ENCODE data around the gene PTCHD4.
"Not testable (repeated sequence)": the region's sequence is repeated elsewhere in the genome, so short reads cannot be mapped to it uniquely, and the experiment has no call there.

The PTCHD4 gene

DNA sequence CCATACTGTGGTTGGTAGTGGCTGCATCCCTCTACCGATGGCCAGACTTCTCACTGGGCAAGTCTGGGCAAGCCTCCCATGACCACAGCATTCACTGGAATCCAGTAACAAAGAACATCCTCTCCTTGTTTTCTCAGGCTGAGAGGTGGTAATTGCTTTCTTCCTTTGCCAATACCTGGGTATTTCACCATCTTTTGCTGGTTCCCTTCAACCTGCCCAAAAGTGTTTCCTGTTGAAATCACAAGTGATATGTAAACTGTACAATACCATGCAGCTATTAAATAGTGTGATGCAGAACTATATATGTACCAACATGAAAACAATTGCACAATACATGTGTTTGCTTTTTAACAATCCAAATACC lies at the start of gene PTCHD4:
Gene PTCHD4 (minus strand): TSS at position 55 of the 364 bp plus-strand sequence. CDS start 42,240 bp downstream, outside the sequence.
- no peak for DNase-seq (ENCODE audit: low read depth)

DNA sequence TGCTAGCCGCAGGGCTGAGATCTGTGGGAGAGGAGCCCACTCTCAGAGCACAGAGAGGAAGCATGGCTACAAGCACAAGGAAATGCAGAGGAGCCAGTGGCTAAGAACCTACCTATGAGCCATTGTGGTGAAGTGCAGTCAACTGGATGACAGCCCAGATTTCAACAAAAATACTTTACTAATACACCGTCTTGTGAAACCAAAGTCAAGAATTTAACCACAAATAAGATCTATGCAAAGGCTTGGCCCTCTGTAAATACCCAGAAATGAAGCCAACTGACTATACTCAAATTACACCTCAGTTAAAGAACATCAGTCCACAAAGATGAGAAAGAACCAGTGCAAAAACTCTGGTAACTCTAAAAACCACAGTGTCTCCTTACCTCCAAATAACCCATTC lies 40.1 kb upstream of the PTCHD4 start:
- no peak for DNase-seq (ENCODE audit: low read depth)

DNA sequence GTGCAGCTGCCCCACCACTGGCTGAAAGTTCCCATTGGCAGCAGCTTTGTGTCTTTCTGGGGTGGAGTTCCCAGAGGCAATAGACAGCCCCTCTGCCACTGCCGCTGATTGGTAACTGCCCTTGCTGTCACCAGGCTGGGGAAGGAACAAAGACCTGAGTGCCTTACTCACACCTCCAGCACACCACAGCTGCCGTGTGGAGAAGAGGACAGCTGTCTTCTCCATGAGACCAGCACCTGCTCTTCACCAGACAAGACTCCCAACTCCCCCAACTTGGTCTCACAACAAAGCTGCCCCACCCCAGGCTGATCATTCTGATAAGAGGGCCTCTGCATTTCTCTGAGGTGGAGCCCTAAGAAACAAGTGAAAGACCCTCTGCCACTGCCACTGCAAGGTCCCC lies 39.7 kb upstream of the PTCHD4 start:
- DNase-seq (ENCODE audit: low read depth): no peak

DNA sequence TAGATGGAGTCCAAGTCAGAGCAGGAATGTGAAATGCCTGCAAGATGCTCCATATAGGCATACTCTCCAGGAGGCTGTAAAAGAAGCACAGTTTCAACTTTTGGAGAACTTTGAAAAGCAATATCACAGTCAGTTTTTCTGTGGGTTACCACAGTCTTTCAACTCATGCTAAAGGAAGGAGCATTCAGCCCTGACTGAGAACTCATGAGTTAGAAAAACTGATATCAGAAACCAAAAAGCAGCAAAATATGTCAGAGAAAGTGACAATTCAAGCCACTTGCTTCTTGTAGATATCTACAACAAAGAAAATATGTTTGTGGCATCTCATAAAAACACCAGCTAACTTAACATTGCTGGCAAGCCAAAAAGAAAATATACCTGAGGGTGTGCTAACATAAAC lies 36.1 kb upstream of the PTCHD4 start:
- no peak for DNase-seq (ENCODE audit: low read depth)

DNA sequence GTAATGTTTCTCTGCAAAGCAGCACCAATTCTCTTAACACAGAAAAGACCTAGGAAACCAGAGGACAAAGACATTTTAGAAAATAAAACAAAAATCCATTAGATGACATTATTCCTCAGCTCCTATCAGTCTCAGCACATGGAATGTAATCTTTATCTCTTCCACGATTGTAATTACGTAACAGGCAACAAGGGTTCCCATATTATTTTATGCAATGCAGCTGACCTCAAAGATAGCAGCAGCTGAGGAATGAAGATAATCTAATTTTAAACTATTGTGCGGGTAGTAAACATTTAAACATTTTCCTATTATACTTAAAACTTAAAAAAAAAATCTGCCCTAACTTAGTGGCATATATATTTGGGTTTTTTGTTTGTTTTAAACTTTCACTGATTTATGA lies 33.0 kb upstream of the PTCHD4 start:
- DNase-seq (ENCODE audit: low read depth): no peak

DNA sequence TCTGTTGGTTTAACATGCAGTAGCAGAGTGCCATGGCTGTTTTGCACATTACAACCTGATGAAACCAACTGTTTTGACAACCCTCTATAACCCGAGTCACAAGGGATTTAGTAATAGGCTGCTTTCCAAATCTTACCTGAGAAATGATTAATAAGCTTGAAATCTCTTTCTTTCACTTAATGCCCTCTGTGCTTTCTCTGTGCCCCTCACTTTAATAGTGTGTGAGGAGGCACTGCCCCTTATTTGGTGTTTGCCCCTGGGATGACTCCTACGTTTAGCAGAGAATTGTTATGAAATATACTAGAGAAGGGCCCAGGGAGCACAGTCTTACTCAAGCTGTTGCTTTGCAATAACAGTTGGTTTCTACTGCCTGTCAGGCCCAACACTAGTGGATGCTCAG lies 31.0 kb upstream of the PTCHD4 start:
- DNase-seq (ENCODE audit: low read depth): no peak

DNA sequence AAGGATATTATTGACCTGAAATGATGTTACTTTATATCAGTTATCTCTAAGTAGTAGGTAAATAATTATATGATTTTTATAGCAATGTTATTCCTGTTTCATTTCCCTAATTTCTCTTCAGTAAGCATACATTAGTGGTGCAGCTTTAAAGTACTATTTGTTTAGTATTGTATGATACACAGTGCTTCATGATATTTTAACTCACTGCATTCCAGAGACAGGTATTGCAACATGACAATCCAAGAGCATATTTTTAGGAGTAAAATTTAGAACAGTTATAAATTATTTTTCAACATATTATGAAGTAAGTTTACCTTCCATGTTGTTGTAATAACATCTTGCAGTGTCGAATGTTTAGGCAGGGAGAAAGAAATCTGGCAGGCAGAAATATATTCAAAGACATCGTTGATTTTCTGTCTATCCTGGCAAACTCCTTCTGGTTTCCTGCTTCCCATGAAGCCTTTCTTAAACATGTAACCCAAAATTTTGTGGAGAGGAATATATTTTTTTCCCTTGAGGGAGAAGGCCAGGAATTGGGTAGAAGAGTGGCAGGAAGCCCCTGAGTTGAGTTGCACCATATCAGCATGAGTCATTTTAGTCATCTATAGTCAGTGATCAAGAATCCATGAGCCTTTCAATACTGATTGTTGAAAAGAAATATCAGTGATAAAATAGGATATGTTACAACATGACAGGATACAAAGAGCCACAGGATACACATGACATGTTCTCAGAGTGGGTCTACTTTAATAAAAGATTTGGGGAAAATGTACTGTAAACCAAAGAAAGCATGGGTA lies 29.0 kb upstream of the PTCHD4 start:
- no peak for DNase-seq (ENCODE audit: low read depth)

DNA sequence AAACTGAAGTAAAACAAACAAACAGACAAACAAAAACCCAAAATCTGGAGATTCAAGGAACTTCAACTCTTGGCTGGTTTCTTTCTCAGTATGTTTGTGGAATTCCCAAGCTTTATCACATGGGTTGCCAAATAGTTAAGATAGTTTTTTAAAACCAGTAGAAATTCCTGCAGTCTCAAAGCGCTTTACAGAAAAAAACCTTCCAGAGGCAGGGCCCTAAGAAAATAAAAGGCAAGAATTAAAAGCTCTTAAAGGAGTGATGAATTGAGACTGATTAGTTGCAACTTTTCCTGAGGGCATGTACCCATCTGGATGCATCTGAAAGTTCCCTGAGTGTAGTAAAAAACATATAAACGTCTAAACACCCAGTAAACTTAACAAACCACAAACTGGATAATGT lies 25.9 kb upstream of the PTCHD4 start:
- DNase-seq (ENCODE audit: low read depth): no peak

DNA sequence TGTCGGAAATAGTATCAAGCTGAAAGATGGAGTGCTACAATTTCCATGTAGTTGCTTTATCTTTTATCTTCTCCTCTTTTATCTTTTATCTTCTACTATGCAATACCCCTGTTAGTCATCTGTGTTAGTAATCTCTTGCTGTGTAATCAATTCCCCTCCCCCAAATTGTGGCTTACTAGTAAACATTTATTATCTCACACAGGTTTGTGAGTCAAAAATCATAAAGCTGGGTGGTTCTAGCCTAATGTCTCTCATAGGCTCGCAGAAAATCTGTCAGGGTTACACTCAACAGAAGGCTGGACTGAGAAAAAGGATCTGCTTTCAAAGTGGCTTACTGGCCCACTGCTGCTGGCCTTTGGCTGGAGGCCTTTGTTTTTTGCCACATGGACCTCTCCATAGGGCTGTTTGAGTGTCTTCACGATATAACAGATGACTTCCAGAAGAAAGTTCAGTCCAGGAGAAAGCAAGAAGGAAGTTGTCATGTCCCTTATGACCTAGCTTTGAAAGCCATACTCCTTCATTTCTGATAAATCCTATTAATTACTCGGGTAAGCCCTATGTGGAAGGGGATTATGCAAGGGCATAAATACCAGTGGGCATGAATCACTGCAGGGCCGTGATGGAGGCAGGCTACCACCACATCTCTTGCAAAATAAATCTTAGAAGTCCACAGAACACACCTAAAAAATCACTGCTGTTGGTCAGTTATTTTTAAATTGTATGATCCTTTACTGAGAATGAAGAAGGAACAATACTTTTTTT lies 24.5 kb upstream of the PTCHD4 start:
- DNase-seq (ENCODE audit: low read depth): no peak

DNA sequence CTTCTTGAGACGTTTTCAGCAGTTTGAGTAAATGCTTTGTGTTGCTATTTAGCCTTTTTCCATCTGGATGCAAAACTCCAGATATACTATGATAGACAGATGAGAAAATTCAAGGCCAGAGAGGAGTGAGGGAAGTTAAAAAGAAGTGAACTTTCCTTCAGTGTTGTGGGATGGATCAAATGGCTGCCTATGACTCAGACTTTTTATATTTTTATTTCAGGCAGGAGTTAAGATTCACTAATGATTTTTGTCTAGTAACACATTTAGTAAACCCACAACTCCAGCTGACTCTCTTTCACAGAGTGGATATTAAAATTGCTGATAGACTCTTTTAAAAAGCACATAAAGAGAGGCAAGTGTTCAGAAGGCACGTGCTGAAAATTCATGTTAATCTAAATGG lies 23.2 kb upstream of the PTCHD4 start:
- no peak for DNase-seq (ENCODE audit: low read depth)

DNA sequence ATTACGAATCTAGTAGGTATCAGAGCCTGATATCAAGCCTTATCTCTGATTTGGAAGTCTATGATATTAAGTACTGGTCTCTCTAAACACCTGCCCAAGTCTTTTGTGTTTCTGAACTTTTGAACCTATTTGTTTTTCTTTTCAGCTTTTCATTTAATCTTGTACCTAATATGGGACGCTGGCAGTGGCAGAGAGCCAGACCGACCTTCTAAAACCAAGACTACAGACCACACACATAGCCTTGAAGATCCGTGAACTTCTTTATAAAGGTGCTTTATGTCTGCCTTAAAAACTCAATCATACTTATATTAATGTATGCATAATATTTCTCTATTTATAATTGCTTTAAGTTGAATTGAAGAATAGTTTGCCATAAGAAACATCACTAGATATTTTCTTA lies 12.6 kb upstream of the PTCHD4 start:
- DNase-seq (ENCODE audit: low read depth): no peak

DNA sequence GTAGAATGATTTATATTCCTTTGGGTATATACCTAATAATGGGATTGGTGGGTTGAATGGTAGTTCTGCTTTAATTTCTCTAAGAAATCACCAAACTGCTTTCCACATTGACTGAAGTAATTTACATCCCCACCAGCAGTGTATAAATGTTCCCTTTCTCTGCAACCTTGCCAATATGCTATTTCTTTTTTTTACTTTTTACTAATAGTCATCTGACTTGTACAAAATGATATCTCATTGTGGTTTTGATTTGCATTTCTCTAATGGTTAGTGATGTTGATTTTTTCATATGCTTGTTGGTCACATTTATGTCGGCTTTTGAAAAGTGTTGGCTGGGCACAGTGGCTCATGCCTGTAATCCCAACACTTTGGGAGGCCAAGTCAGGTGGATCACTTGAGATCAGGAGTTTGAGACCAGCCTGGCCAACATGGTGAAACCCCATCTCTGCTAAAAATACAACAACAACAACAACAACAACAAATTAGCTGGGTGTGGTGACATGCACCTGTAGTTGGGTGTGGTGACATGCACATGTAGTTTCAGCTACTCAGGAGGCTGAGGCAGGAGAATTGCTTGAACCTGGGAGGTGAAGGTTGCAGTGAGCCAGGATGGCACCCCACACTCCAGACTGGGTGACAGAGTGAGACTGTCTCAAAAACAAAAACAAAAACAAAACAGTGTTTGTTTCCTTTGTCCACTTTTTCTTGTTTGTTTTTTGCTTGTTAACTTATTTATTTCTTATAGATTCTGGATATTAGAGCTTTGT lies 11.2 kb upstream of the PTCHD4 start:
- not testable (repeated sequence) for DNase-seq (ENCODE audit: low read depth)

DNA sequence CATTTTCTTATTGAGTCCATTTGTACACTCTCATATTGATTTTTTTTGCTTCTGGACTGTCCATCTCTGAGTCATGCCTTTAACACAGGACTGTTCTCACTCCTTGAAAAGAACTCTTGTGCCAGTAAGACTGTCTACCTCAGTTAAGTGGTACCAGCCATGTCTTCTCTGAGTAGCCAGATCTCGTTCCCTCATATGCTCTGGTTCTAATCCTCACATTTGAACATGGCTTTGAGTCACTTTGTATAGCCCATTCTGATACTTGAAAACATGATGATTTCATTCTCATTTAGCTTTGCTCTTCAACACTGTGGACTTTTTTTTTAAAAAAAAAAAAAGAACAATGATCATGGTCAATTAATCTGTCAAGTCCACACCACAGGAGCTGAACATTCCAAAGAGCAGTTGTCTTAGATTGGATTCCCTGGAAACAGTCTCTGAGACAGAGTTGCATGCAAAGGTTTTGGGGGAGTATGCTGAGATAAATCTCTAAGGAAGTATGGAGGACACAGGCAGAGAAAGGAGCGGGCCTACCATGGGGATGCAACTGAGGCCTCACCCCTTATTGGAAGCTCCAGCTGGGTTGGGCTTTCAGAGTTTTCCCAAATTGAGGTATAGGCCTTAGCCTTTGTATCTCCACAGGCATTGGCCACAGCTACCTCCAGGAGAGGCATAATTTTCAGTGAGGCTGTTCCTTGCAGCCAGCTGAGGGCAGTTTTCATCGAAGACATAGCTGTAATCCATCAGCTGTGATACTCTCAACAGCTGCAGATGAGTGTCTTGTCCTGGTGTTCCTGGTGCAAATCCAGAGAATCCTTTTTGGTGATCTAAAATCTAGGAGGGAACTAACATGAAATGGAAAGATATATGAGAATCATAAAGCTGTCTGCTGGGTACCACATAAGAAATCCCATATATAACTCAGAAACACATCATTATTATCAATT lies 6.0 kb upstream of the PTCHD4 start:
- DNase-seq (ENCODE audit: low read depth): no peak

DNA sequence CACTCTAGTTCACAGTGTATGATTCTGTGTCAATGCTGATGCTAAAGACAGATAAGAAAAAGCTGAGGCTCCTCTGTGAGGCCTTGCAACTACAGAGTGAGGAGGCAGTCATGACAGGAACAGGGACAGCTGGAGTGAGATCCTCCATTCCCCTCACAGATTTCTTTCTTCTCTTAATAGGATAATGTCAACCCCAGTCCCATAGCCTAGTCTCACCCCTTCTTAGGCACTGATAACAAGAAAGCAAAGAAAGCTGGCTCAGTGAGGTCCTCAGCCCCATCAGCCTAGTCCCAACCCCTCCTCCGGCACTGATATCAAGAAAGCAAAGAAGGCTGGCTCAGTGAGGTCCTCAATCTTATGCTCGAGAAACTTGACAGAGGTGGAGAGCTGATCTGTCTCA lies 2.1 kb upstream of the PTCHD4 start:
- DNase-seq (ENCODE audit: low read depth): no peak

DNA sequence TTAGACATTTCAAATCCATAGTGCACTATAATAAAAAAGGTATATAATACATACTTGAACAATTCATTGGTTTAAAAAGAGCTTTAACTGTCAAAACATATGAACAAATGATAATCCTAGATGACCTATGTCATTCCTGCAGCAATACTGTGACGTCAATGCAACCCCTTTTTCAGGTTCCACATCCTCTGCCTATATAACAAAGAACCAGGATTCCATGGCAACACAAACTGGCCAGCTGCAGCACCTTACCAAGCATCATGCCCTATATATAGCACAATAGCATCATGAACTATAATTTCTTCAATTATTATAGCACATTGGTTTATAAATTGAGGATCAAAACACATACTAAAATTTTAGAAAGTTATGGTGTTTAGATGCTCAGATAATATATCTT lies 578 bp upstream of the PTCHD4 start:
- DNase-seq (ENCODE audit: low read depth): no peak

DNA sequence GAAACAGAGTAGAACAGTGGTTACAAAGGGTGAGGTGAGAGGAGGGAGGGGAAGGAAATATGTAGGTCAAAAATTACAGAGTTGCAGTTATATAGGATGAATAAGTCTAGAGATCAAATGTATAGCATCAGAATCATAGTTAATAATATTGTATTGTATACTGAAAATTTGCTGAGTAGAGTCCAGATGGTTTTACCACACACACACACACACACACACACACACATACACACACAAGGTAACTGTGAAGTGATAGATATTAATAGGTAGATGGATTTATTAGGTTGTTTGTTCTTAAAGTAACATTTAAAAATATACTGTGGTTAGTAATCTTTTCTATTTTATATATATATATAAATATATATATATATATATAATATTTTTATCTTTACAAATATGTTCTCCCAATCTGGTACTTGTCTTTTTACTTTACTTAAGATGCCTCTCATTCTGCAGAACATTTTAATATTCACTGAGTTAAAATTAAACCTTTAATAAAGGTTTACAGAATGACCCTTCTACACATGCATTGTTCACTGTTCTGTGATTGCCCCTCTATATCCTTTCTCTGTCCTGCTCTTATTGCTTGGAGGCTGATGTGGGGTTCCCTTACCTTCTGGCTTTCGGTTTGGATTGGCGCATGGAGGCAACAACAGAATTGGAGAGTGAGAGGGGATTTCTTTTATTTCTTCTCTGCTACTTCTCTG lies 408 bp downstream of the PTCHD4 start:
- DNase-seq (ENCODE audit: low read depth): no peak

DNA sequence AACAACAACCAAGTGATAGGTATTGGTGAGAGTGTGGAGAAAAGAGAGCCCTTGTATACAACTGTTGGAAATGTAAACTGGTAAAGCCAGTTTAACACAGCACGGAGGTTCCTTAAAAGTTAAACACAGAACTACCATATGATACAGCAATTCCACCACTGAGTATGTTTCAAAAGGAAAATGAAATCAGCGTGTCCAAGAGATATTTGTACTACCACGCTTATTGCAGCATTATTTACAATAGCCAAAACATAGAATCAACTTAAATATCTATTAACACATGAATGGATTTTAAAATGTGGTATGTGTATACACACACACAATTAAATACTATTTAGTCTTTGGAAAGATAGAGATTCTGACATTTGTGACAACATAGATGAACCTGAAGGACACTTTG lies 1.1 kb downstream of the PTCHD4 start:
- DNase-seq (ENCODE audit: low read depth): no peak

DNA sequence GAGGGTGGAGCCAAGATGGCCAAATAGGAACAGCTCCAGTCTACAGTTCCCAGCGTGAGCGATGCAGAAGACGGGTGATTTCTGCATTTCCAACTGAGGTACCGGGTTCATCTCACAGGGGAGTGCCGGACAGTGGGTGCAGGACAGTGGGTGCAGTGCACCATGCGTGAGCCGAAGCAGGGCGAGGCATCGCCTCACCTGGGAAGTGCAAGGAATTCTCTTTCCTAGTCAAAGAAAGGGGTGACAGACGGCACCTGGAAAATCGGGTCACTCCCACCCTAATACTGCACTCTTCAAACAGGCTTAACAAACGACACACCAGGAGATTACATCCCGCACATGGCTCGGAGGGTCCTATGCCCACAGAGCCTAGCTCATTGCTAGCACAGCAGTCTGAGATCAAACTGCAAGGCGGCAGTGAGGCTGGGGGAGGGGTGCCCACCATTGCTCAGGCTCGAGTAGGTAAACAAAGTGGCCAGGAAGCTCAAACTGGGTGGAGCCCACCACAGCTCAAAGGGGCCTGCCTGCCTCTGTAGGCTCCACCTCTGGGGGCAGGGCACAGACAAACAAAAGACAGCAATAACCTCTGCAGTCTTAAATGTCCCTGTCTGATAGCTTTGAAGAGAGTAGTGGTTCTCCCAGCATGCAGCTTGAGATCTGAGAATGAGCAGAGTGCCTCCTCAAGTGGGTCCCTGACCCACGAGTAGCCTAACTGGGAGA lies 8.4 kb downstream of the PTCHD4 start:
- not testable (repeated sequence) for DNase-seq (ENCODE audit: low read depth)

DNA sequence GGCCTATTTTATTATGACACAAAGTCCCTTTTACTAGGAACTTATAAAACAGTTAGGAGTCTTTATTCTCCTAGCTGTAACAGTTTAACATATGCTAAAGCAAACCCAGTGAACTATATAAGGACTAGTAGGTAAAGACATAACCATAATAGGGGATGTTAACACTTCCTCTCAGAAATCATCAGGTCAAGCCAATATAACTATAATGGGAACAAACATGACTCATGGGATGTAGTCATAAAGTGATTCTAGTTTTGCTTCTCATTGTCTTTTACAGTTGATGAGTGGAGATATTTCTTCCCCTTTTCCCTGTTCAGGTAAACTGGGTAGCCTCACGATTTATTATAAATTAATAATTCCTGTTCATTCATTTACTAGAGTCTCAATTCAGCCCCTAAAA lies 9.7 kb downstream of the PTCHD4 start:
- DNase-seq (ENCODE audit: low read depth): no peak

DNA sequence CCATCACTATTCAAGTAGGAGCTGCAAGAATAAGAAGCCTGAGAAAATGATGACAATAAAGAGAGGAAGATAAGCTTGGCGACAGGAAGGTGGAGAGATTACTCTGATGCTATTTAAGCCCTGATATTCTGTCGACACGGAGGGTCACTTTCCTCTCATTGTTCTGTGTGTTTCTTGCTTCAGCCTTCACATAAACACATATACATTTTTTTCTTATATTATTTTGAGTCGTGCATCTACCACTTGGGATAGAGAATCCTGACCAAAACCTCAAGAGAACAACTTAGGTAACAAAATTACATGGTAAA lies 10.5 kb downstream of the PTCHD4 start:
- DNase-seq (ENCODE audit: low read depth): no peak
